Measurements from ENCODE around the gene LARP1B. TPM values are rescaled to one million over a fixed set of nuclear protein-coding genes. Genes with fewer than 3 reads are reported as not detected.
A peak's percentile ranks its signal among the peaks of the same experiment; 100 is the strongest.
"Not testable (repeated sequence)": the region's sequence is repeated elsewhere in the genome, so short reads cannot be mapped to it uniquely, and the experiment has no call there.

Gene LARP1B
- total RNA-seq, 1 experiment from 2014 or later: 42.9 TPM

- H3K56ac ChIP-seq (ENCODE audit: insufficient read length, low read depth, low read length): no peak overlapping the region
- DNase-seq: no peak
- H3K27ac ChIP-seq (ENCODE audit: insufficient read length, low read depth, low read length): no peak overlapping the region
- no peaks in the 10 kb centered on the region for H3K27me3 Mint-ChIP-seq (ENCODE audit: low read depth)
- H3K9ac ChIP-seq (ENCODE audit: extremely low read depth, insufficient read length, low read length): no peak overlapping the region
- H3K23me2 ChIP-seq (ENCODE audit: insufficient read length, low read depth, low read length, poor library complexity, severe bottlenecking): no peaks in the 10 kb centered on the region
- no peak overlapping the region for H3K18ac ChIP-seq (ENCODE audit: insufficient read length, low read depth, low read length)
- 0 out of 7 replicates have a peak overlapping the region, but pooled peaks of 1 of the 3 experiments have one; percentile 48 for H3K27ac Mint-ChIP-seq
- TF ChIP-seq, protein P1, sequence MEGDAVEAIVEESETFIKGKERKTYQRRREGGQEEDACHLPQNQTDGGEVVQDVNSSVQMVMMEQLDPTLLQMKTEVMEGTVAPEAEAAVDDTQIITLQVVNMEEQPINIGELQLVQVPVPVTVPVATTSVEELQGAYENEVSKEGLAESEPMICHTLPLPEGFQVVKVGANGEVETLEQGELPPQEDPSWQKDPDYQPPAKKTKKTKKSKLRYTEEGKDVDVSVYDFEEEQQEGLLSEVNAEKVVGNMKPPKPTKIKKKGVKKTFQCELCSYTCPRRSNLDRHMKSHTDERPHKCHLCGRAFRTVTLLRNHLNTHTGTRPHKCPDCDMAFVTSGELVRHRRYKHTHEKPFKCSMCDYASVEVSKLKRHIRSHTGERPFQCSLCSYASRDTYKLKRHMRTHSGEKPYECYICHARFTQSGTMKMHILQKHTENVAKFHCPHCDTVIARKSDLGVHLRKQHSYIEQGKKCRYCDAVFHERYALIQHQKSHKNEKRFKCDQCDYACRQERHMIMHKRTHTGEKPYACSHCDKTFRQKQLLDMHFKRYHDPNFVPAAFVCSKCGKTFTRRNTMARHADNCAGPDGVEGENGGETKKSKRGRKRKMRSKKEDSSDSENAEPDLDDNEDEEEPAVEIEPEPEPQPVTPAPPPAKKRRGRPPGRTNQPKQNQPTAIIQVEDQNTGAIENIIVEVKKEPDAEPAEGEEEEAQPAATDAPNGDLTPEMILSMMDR (conservative IDR thresholded peaks at IDR 0.05): no peak
- H3K14ac ChIP-seq (ENCODE audit: insufficient read depth, low read length): no peak overlapping the region
- H3K79me1 ChIP-seq (ENCODE audit: insufficient read depth, low read depth, low read length, poor library complexity, severe bottlenecking): peaks cover 9% of the 10 kb centered on the region
- no peak overlapping the region for H3K4me2 ChIP-seq (ENCODE audit: insufficient read depth, insufficient read length, low read length)
- H3K23ac ChIP-seq (ENCODE audit: insufficient read length, low read depth, low read length): no peak overlapping the region
- no peak overlapping the region for H4K91ac ChIP-seq (ENCODE audit: insufficient read length, low read depth, low read length)
- no peak overlapping the region for H2AK5ac ChIP-seq (ENCODE audit: insufficient read length, low read length)
- H2BK12ac ChIP-seq (ENCODE audit: insufficient read length, low read depth, low read length): no peak overlapping the region
- no peak overlapping the region for H3T11ph ChIP-seq (ENCODE audit: low read length)
- H3K9me3 ChIP-seq (ENCODE audit: control insufficient read depth, low read depth, low read length): no peaks in the 10 kb centered on the region
- H2BK5ac ChIP-seq (ENCODE audit: insufficient read length, low read length): no peak overlapping the region
- no CpG with 5 or more reads among the region's 4 CpGs for WGBS (ENCODE audit: extremely low coverage, insufficient read length, low lambda C conversion rate)
- no peaks in the 10 kb centered on the region for H3K4me1 ChIP-seq (ENCODE audit: insufficient read depth, low read length)
- no peak overlapping the region for H3K4ac ChIP-seq (ENCODE audit: low read depth, low read length)
- no peak overlapping the region for H2BK15ac ChIP-seq (ENCODE audit: low read depth, low read length)
- no peaks in the 10 kb centered on the region for H3K9me3 Mint-ChIP-seq
- H2BK20ac ChIP-seq (ENCODE audit: low read depth, low read length, poor library complexity, severe bottlenecking): no peak overlapping the region
- H4K5ac ChIP-seq (ENCODE audit: insufficient read length, low read depth, low read length): no peak overlapping the region
- H4K8ac ChIP-seq (replicated peaks; ENCODE audit: insufficient read length, low read depth, low read length): no peak overlapping the region
- no peak overlapping the region for H2AFZ ChIP-seq (ENCODE audit: low read length)
- H3K27me3 ChIP-seq (ENCODE audit: insufficient read depth, low read length): no peaks in the 10 kb centered on the region
- peaks cover 32 to 57% (median 50%) of the 10 kb centered on the region in 3 experiments; a peak in 6 of 7 replicates for H3K36me3 Mint-ChIP-seq (ENCODE audit: insufficient read depth in 1 of 3, low read depth in 3 of 3)
- H3K79me2 ChIP-seq (ENCODE audit: insufficient read depth, low read length): no peaks in the 10 kb centered on the region
- no peak overlapping the region for H2BK120ac ChIP-seq (ENCODE audit: low read depth, low read length, poor library complexity, severe bottlenecking)
- no peaks in the 10 kb centered on the region for H4K20me1 ChIP-seq (ENCODE audit: control insufficient read depth, insufficient read depth, insufficient read length)
- no peaks in the 10 kb centered on the region for H3K4me1 Mint-ChIP-seq
- H3K4me3 Mint-ChIP-seq: no peak overlapping the region
These were observed 15.4 kb downstream of the LARP1B start for GRCh38 chr4:128076464-128076863.

DNA sequence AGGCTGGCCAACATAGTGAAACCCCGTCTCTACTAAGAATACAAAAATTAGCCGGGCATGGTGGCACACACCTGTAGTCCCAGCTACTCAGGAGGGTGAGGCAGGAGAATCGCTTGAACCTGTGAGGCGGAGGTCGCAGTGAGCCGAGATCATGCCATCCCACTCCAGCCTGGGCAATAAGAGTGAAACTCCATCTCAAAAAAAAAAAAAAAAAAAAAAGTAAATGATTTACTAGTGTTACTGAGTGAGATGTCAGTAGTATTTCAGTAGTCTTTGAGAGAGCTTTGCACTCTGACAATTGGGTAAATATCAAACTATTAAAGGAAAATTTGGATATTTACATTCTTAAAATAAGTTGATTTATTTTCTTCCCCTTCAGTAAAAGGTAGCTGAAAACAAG, 34.2 kb downstream of the LARP1B start:
- H4K91ac ChIP-seq (ENCODE audit: insufficient read length, low read depth, low read length); H2BK12ac ChIP-seq (ENCODE audit: insufficient read length, low read depth, low read length); H3K23ac ChIP-seq (ENCODE audit: insufficient read length, low read depth, low read length); H4K8ac ChIP-seq (replicated peaks; ENCODE audit: insufficient read length, low read depth, low read length); H3K4me1 Mint-ChIP-seq; H2BK5ac ChIP-seq (ENCODE audit: insufficient read length, low read length); H2AK5ac ChIP-seq (ENCODE audit: insufficient read length, low read length); H2BK20ac ChIP-seq (ENCODE audit: low read depth, low read length, poor library complexity, severe bottlenecking); H3K18ac ChIP-seq (ENCODE audit: insufficient read length, low read depth, low read length); H3T11ph ChIP-seq (ENCODE audit: low read length); H3K27ac Mint-ChIP-seq; DNase-seq; H3K9me3 ChIP-seq (ENCODE audit: control insufficient read depth, low read depth, low read length); H3K4ac ChIP-seq (ENCODE audit: low read depth, low read length); H3K14ac ChIP-seq (ENCODE audit: insufficient read depth, low read length); H2AFZ ChIP-seq (ENCODE audit: low read length); H4K20me1 ChIP-seq (ENCODE audit: control insufficient read depth, insufficient read depth, insufficient read length); H3K27me3 ChIP-seq (ENCODE audit: insufficient read depth, low read length); H3K4me1 ChIP-seq (ENCODE audit: insufficient read depth, low read length); H3K9ac ChIP-seq (ENCODE audit: extremely low read depth, insufficient read length, low read length); H3K4me2 ChIP-seq (ENCODE audit: insufficient read depth, insufficient read length, low read length); H3K9me3 Mint-ChIP-seq; H3K56ac ChIP-seq (ENCODE audit: insufficient read length, low read depth, low read length); H3K79me2 ChIP-seq (ENCODE audit: insufficient read depth, low read length); H3K4me3 Mint-ChIP-seq; H2BK120ac ChIP-seq (ENCODE audit: low read depth, low read length, poor library complexity, severe bottlenecking); H4K5ac ChIP-seq (ENCODE audit: insufficient read length, low read depth, low read length); H2BK15ac ChIP-seq (ENCODE audit: low read depth, low read length); H3K27me3 Mint-ChIP-seq (ENCODE audit: low read depth); H3K79me1 ChIP-seq (ENCODE audit: insufficient read depth, low read depth, low read length, poor library complexity, severe bottlenecking); H3K27ac ChIP-seq (ENCODE audit: insufficient read length, low read depth, low read length); H3K23me2 ChIP-seq (ENCODE audit: insufficient read length, low read depth, low read length, poor library complexity, severe bottlenecking): not testable (repeated sequence)
- no CpG with 5 or more reads among the region's 6 CpGs for WGBS (ENCODE audit: extremely low coverage, insufficient read length, low lambda C conversion rate)
- H3K36me3 Mint-ChIP-seq (ENCODE audit: insufficient read depth in 1 of 3, low read depth in 3 of 3): peaks cover 43 to 74% (median 73%) of the 10 kb centered on the region in 3 experiments

All from H9 (cell line).